BE2C (cell line): ENCODE results near the gene DIPK2B. TPM values are rescaled to one million over a fixed set of nuclear protein-coding genes. Genes with fewer than 3 reads are reported as not detected.

Source experiments
- DNase-seq: peaks from one replicate; pipeline ENCODE4 v3.0.0-alpha.2; 2020
- H3K27me3 ChIP-seq: fragments of 250-450 bp; sonication (Bioruptor Pico); 2 replicates; pipeline ENCODE4 v1.5.1; 2020; ENCODE audit warnings: mild to moderate bottlenecking
- H3K36me3 ChIP-seq: fragments of 250-450 bp; sonication (Bioruptor Pico); 2 replicates; pipeline ENCODE4 v1.5.1; 2020; ENCODE audit warnings: mild to moderate bottlenecking
- H3K4me1 ChIP-seq: fragments of 250-450 bp; sonication (Bioruptor Pico); 2 replicates; pipeline ENCODE4 v1.5.1; 2020
- H3K4me3 ChIP-seq: 2 replicates; pipeline ENCODE4 v1.5.1; 2011; ENCODE audit warnings: low read depth, low read length
- H3K9me3 ChIP-seq: fragments of 250-450 bp; sonication (Bioruptor Pico); 2 replicates; pipeline ENCODE4 v1.5.1; 2020
- polyA plus RNA-seq: library from polyadenylated mRNA; unstranded; fragments of >200 nt; gene quantifications from one replicate; pipeline ENCODE4 v1.2.1, GENCODE V29; 2012; ENCODE audit warnings: low read depth, missing spikeins; ENCODE audit not compliant: insufficient read length, insufficient read depth
- TF ChIP-seq, protein P1 (sequence below): IDR thresholded peaks from 2 replicates; pipeline ENCODE4 v1.5.1; 2012; ENCODE audit warnings: mild to moderate bottlenecking, low read depth, low read length

The DIPK2B gene, protein sequence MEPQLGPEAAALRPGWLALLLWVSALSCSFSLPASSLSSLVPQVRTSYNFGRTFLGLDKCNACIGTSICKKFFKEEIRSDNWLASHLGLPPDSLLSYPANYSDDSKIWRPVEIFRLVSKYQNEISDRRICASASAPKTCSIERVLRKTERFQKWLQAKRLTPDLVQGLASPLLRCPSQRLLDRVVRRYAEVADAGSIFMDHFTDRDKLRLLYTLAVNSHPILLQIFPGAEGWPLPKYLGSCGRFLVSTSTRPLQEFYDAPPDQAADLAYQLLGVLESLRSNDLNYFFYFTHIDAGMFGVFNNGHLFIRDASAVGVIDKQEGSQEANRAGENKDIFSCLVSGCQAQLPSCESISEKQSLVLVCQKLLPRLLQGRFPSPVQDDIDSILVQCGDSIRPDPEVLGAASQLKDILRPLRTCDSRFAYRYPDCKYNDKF
- not detected for polyA plus RNA-seq

DNA sequence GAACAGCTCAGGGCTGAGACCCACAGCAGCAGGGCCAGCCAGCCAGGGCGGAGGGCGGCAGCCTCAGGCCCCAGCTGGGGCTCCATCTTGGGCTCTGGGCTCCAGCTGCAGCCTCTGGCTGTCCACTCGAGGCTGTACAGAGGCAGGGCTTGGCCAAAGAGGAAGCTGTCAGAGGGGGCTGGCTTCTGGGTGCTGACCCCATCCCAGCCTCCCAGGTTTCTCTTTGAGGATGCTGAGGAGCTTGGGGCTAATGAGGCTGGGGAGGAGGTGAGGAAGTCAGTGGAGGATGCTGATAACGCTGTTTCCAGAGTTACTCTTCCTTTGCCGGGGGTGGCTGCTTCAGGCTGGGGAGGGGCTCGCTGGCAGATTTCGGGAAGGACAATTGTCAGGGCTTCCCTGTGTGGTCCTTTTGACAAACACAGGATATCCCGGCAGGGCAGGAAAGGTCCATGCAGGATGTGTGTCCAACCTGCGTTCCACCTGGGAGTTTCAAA, at the start of gene DIPK2B:
Gene DIPK2B (minus strand): TSS at position 136 of the 494 bp plus-strand sequence. CDS start 50 bp downstream, at position 86.
- H3K4me1 ChIP-seq, result no peaks in the 10 kb centered on the region
- H3K36me3 ChIP-seq, result no peaks in the 10 kb centered on the region
- no peak within 1 kb of the TSS for H3K4me3 ChIP-seq
- no peaks in the 10 kb centered on the region for H3K9me3 ChIP-seq
- TF ChIP-seq, protein P1, sequence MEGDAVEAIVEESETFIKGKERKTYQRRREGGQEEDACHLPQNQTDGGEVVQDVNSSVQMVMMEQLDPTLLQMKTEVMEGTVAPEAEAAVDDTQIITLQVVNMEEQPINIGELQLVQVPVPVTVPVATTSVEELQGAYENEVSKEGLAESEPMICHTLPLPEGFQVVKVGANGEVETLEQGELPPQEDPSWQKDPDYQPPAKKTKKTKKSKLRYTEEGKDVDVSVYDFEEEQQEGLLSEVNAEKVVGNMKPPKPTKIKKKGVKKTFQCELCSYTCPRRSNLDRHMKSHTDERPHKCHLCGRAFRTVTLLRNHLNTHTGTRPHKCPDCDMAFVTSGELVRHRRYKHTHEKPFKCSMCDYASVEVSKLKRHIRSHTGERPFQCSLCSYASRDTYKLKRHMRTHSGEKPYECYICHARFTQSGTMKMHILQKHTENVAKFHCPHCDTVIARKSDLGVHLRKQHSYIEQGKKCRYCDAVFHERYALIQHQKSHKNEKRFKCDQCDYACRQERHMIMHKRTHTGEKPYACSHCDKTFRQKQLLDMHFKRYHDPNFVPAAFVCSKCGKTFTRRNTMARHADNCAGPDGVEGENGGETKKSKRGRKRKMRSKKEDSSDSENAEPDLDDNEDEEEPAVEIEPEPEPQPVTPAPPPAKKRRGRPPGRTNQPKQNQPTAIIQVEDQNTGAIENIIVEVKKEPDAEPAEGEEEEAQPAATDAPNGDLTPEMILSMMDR, result no peak
- H3K27me3 ChIP-seq, result no peaks in the 10 kb centered on the region; the same call in 1 of the 2 replicates
- no peak for DNase-seq

DNA sequence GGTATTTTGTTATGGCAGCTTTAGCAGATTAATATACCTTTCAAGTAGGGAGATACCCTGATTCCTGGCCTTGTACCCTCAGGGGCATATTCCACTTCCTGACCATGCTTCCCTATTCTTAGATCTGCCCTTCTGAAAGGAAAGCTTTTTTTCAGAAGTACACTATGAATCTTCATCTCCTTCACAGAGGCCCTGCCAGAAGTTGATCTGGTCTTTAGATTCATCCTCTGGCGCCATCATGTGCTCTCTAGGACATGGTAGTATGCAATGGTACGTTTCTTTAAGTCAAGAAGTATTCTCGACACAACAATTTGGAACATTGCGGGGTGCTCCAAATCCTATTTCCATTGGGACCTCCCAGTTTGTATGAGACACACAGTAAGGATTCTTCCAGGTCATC, 39.6 kb upstream of the DIPK2B start:
- no peaks in the 10 kb centered on the region for H3K27me3 ChIP-seq
- DNase-seq, result no peak
- TF ChIP-seq, protein P1, result no peak
- no peaks in the 10 kb centered on the region for H3K4me1 ChIP-seq
- no peaks in the 10 kb centered on the region for H3K36me3 ChIP-seq
- no peaks in the 10 kb centered on the region for H3K9me3 ChIP-seq
- no peak overlapping the region for H3K4me3 ChIP-seq

DNA sequence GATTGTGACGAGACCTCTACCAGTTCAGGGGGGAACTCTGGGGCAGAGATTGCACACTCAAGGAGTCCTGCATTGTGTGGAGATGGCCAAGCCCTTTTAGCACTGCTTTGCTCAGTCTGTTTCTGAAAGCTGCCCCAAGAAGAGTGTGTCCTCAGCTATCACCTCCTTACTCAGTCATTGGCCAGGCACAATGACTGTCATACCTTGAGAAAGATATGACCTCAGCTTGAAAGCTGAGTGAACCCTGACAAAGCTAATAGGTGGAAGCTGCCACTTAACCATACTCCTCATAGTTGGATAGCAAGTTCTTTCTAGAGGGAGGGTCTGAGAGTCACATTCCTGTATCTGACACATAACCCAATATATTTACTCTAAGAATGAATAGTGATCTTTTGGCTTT, 37.8 kb upstream of the DIPK2B start:
- H3K36me3 ChIP-seq, result no peaks in the 10 kb centered on the region
- TF ChIP-seq, protein P1, result no peak
- no peaks in the 10 kb centered on the region for H3K9me3 ChIP-seq
- H3K4me1 ChIP-seq, result no peaks in the 10 kb centered on the region
- no peaks in the 10 kb centered on the region for H3K27me3 ChIP-seq
- no peak overlapping the region for H3K4me3 ChIP-seq
- no peak for DNase-seq

DNA sequence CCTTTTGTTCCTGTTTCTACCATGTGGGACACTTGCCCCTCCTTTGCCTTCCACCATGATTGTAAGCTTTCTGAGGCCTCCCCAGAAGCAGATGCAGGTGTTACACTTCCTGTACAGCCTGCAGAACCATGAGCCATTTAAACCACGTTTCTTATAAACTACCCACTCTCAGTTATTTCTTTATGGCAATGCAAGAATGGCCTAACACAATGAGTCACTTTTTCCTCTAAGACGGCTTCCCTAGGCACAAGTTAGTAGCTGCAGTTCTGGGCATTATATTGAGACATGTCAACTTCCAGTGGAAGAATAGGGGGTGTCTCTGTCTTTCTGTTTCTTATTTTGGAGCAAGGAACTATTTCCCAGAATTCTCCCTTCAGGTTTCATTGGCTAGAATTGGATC, 32.9 kb upstream of the DIPK2B start:
- H3K4me3 ChIP-seq, result no peak overlapping the region
- no peaks in the 10 kb centered on the region for H3K4me1 ChIP-seq
- no peaks in the 10 kb centered on the region for H3K27me3 ChIP-seq
- DNase-seq, result no peak
- H3K9me3 ChIP-seq, result no peaks in the 10 kb centered on the region
- TF ChIP-seq, protein P1, result no peak
- H3K36me3 ChIP-seq, result no peaks in the 10 kb centered on the region

DNA sequence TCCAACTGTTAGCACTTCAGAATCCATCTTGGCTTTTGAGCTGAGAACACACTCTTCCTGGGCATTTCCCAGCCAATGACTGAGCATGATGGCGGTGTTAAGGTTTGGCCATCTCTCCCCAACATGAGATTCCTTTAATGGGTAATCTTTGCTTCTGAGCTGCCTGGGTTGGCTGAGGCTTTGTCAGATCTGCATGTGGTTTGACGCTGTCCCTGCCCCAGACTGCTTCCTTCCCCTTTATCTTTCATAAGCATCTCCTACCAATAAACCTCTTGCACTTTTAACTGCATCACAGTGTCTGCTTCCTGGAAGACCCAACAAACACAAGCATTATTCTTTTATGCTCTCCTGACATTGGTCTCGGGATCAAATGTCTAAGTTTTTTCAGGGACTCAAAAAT, 31.5 kb upstream of the DIPK2B start:
- H3K9me3 ChIP-seq, result no peaks in the 10 kb centered on the region
- DNase-seq, result no peak
- no peaks in the 10 kb centered on the region for H3K36me3 ChIP-seq
- TF ChIP-seq, protein P1, result no peak
- H3K4me1 ChIP-seq, result no peaks in the 10 kb centered on the region
- H3K27me3 ChIP-seq, result no peaks in the 10 kb centered on the region
- no peak overlapping the region for H3K4me3 ChIP-seq

DNA sequence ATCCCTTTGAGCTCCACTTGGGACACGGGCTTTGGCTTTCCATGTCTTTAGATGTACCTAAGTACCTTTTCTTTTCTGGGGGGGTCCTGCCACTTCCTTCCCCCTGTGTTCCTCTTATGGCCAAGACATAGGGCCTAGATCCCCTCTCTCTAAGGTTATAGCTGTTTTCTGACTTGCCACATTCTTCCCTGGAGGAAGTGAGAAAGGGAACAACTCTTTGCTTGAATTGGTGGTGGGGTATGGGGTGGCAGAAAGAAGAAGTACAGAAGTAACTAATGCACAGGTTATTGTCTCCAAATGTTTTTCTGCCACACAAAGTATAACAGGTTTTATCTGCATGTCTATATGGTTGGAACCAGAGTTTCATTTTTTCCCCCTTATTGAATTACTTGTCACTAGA, 29.7 kb upstream of the DIPK2B start:
- TF ChIP-seq, protein P1, result no peak
- H3K27me3 ChIP-seq, result no peaks in the 10 kb centered on the region
- H3K9me3 ChIP-seq, result no peaks in the 10 kb centered on the region
- no peak overlapping the region for H3K4me3 ChIP-seq
- H3K36me3 ChIP-seq, result no peaks in the 10 kb centered on the region
- no peak for DNase-seq
- H3K4me1 ChIP-seq, result no peaks in the 10 kb centered on the region
